K562 treated with DMSO at 1 percent for 48 hours (cell line): ENCODE data around the gene SPRED1. TPM values are rescaled to one million over a fixed set of nuclear protein-coding genes. Genes with fewer than 3 reads are reported as not detected.

Source experiments
- total RNA-seq: library from RNA; unstranded; fragments of 300-600 nt; gene quantifications from 2 replicates; pipeline ENCODE4 v1.2.3, GENCODE V29; 2022; ENCODE audit warnings: low replicate concordance; ENCODE audit errors: extremely low read depth

The SPRED1 gene
- not detected in 2 replicates for total RNA-seq

DNA sequence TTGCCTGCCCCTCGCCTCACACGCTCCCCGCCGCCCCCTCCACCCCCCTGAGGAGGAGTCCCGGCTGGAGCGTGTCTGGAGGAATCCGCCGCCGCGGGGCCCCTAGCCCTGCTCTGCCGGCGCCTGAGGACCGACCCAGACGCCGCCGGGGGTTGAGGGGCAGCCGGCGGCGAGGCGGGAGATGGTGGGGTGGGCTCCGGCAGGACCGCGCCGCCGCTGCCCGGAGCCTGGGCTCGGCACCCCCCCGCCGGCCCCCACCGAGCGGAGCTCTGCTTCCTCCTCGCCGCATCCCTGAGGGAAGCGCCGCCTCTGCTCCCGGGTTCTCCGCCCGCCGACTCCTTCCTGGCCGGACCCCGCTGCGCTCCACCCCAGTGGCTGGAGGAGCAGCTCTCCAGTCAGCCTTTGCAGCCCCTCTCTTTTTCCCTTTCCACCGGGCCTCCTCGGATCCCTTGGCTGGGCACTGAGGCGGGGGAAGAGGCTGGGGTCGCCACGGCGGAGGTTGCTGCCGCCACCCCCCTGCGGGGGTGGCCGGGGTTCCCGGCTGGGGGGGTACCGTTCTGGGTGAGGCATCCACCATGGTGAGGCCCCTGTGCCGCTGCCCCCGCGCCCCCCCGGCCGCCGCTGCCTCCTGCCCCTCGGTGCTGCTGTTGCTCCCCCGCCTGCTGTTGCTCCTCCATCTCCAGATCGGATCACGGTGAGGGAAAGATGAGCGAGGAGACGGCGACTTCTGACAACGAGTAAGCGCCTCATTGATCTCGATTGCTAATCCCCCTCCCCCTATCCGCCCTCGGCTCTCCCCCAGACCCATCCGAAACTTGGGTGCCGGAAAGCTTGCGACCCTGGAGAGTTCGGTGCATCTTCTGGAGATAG lies at the start of gene SPRED1:
Gene SPRED1, plus strand, starts transcription at position 356 of the 870 bp plus-strand sequence. Its CDS starts 350 bp downstream, at position 706.

Other genes starting within 250 kb of the SPRED1 start
- not detected in 2 replicates for gene FAM98B, start 201.3 kb downstream of the SPRED1 start, total RNA-seq